GM12872 (cell line): ENCODE measurements around the gene SDK1.

ENCODE experiments used
- TF ChIP-seq, protein P1 (sequence below): IDR thresholded peaks from 3 replicates; pipeline ENCODE4 v1.5.1; 2011; ENCODE audit warnings: low read depth, mild to moderate bottlenecking, low read length, moderate library complexity; ENCODE audit not compliant: insufficient read depth

The SDK1 gene

DNA sequence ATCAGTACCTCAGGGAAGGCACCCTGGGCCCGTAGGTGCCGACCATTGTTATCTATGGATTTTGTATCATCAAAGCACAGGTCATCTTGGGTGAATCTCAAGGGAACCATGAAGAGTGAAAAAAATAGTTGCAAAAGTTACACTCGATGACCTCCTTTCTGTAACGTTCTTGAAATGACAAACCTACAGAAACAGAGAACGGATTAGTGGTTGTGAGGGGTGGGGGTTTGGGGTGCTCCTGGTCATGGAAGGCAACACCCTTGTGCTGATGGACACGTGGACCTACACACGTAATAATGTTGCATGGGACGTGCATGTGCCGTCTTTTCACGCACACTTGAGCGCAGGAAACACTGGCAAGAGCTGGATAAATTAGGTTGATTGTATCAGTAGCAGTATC, 655.9 kb downstream of the SDK1 start:
- TF ChIP-seq, protein P1, sequence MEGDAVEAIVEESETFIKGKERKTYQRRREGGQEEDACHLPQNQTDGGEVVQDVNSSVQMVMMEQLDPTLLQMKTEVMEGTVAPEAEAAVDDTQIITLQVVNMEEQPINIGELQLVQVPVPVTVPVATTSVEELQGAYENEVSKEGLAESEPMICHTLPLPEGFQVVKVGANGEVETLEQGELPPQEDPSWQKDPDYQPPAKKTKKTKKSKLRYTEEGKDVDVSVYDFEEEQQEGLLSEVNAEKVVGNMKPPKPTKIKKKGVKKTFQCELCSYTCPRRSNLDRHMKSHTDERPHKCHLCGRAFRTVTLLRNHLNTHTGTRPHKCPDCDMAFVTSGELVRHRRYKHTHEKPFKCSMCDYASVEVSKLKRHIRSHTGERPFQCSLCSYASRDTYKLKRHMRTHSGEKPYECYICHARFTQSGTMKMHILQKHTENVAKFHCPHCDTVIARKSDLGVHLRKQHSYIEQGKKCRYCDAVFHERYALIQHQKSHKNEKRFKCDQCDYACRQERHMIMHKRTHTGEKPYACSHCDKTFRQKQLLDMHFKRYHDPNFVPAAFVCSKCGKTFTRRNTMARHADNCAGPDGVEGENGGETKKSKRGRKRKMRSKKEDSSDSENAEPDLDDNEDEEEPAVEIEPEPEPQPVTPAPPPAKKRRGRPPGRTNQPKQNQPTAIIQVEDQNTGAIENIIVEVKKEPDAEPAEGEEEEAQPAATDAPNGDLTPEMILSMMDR: no peak

DNA sequence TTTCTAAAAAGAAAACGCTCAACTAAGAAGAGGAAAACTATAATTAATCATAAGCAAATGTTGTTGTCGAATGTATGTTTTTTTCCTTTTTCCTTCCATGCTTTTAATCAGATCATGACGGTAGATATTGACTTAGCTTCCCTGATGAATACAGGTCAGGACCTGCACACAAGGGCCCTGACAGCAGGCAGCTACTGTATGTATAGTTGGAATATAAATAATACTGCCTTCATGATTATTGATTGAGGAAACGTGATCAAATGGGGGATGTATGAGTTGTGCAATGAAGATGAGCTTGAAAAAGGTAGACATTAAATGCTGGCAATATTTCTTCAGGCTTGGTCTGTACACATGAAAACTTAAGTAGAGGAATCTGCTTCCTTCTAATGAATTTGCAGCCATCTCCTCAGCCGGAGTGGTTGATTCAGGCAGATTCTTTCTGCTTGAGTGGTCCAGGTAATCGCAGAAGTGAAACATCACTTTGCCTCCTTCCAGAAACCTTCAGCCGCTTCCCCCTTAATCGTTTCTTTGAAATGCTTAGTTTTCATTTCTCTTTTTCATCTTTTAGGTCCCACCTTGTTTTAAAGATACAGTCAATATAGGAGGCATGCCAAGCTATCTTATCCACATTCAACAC, 656.5 kb downstream of the SDK1 start:
- TF ChIP-seq, protein P1: no peak

DNA sequence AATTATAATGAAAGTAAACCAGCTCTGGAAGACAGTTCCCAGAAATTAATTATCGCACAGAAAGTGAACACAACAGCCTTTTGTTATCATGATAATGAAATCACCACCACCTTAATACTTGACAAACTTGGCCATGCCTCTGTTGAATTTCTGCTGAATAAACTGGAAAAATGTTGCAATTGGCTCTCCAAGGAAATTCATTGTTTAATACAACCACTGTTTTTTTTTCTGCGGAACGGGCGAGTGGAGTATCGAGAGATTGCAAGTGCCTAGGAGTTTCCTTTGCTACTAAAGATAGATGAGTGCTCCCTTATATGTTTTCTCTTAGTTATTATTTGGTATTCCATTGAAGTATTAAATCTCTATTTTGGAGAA, 657.0 kb downstream of the SDK1 start:
- TF ChIP-seq, protein P1: no peak

DNA sequence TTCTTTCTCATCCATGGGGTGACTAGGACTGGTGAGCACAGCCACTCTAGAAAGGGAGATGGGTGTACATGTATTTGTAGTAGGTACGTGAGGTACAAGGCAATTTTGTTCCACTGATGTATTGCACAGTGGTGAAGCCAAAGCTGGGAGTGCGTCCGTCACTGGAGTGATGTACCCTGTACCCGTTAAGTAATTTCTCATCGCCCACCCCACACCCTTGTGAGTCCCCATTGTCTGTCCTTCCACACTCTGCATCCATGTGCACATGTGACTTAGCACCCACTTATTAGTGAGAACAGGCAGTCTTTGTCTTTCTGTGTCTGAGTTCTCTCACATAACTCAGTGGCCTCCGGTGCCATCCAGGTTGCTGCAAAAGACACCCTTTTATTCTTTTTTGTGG, 658.3 kb downstream of the SDK1 start:
- TF ChIP-seq, protein P1: no peak

DNA sequence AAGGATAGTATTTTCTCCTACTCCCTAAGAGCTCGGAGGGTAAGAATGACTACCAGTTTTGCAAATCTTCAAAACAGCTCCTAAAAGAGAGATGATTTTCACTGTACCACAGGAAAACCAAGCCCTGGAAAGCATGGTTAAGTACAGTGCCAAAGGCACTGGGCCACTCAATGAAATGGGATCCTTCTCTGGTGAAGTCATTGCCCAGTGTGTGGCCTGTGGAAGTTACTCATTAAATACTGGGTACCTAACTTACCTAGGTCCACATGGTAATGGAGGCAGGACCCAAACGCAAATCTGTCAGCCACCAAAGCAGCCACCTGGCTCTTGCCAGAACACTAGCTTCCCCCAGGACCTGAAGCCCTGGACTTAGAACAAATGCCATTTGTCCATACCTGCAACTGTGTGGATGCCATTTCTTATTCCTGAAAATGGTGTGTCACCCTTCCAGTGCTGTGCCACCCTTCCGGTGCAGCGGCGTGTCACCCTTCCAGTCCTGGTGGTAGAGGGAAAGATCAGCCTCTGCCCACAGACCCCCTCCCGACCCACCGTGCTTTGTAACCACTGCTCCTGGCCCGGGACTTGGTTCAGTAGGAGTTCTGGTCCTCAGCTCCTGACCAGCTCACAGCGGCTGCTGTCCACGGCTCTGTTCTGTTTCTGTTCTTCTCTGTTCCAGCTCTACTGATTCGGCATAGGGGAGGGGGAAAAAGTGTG, 659.2 kb downstream of the SDK1 start:
- TF ChIP-seq, protein P1: no peak

DNA sequence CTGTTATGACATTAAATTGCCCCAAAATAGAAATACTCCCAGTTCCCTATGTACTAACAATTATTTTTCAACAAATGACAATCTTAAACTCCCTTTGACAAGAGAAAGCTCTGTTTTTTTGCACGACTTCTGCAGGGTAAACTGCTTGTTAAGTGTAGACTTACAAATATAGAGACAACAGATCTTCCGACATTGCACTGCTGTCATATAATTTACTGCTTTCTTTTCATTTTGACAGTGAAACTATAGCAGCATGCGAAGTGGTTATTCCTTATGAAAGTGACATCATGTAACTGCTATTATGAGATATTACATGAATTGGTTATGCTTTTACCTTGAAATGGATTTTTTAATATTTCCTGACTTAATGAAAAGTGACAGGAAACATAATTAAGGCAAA, 659.9 kb downstream of the SDK1 start:
- TF ChIP-seq, protein P1: no peak

DNA sequence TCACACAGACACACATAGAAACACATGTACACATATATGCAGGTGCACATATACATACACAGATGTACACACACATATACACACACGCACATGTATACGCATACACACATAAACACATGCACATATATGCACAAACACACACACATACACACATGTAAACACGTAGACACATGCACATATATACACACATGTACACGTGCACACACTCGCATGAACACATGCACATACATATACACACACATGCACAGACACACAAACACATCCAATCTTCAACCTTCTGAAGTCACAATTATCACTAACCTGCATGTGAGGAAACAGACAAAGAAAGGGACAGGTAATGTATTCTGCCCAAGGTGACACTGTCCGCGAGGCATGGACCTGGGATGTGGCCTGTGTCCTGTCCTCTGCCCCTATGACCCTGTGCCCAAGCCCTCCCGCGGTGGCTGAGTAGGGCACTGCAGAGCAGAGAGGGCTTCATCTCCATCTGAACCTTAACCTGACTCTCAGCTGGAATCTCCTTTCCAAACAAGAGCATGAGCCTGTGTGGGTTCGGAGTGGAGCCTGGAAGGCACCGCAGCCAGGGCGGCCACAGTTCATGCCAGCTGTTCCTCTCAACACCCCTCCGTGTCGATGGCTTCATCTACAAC, 660.9 kb downstream of the SDK1 start:
- TF ChIP-seq, protein P1: no peak
